Measurements from ENCODE around the gene CASK. TPM values are rescaled to one million over a fixed set of nuclear protein-coding genes. Genes with fewer than 3 reads are reported as not detected.

The CASK gene
- polyA plus RNA-seq, 1 donor from 2014 or later, result 58.3 TPM

- H3K79me2 ChIP-seq (replicated peaks; ENCODE audit: insufficient read depth, low read length), result peaks cover 26% of the 10 kb centered on the region
- H4K20me1 ChIP-seq (ENCODE audit: insufficient read depth), result no peaks in the 10 kb centered on the region
- no peaks in the 10 kb centered on the region for H3K9me3 ChIP-seq (ENCODE audit: low read length)
- no peak overlapping the region for H2AFZ ChIP-seq (ENCODE audit: low read depth, low read length)
- no peaks in the 10 kb centered on the region for H3K9me2 ChIP-seq (ENCODE audit: insufficient read depth, low read length)
- no peaks in the 10 kb centered on the region for H3K36me3 ChIP-seq (ENCODE audit: insufficient read depth, low read length)
- TF ChIP-seq POLR2AphosphoS5 (IDR thresholded peaks at IDR 0.05), result no peak
- TF ChIP-seq, protein P1, sequence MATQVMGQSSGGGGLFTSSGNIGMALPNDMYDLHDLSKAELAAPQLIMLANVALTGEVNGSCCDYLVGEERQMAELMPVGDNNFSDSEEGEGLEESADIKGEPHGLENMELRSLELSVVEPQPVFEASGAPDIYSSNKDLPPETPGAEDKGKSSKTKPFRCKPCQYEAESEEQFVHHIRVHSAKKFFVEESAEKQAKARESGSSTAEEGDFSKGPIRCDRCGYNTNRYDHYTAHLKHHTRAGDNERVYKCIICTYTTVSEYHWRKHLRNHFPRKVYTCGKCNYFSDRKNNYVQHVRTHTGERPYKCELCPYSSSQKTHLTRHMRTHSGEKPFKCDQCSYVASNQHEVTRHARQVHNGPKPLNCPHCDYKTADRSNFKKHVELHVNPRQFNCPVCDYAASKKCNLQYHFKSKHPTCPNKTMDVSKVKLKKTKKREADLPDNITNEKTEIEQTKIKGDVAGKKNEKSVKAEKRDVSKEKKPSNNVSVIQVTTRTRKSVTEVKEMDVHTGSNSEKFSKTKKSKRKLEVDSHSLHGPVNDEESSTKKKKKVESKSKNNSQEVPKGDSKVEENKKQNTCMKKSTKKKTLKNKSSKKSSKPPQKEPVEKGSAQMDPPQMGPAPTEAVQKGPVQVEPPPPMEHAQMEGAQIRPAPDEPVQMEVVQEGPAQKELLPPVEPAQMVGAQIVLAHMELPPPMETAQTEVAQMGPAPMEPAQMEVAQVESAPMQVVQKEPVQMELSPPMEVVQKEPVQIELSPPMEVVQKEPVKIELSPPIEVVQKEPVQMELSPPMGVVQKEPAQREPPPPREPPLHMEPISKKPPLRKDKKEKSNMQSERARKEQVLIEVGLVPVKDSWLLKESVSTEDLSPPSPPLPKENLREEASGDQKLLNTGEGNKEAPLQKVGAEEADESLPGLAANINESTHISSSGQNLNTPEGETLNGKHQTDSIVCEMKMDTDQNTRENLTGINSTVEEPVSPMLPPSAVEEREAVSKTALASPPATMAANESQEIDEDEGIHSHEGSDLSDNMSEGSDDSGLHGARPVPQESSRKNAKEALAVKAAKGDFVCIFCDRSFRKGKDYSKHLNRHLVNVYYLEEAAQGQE (IDR thresholded peaks at IDR 0.05; ENCODE audit: borderline replicate concordance), result no peak
- TF ChIP-seq RAD21 (conservative IDR thresholded peaks at IDR 0.05), result no peak
- no peak for TF ChIP-seq SMC3 (conservative IDR thresholded peaks at IDR 0.05; ENCODE audit: poor library complexity)
- no peak for TF ChIP-seq EZH2 (IDR thresholded peaks at IDR 0.05; ENCODE audit: borderline replicate concordance, insufficient read depth, low read length, poor library complexity, severe bottlenecking)
- TF ChIP-seq MXI1 (conservative IDR thresholded peaks at IDR 0.05; ENCODE audit: poor library complexity, severe bottlenecking), result no peak
- TF ChIP-seq TAF1 (IDR thresholded peaks at IDR 0.05; ENCODE audit: low read depth), result no peak
- no peak for TF ChIP-seq EP300 (conservative IDR thresholded peaks at IDR 0.05; ENCODE audit: poor library complexity, severe bottlenecking)
- TF ChIP-seq, protein P2, sequence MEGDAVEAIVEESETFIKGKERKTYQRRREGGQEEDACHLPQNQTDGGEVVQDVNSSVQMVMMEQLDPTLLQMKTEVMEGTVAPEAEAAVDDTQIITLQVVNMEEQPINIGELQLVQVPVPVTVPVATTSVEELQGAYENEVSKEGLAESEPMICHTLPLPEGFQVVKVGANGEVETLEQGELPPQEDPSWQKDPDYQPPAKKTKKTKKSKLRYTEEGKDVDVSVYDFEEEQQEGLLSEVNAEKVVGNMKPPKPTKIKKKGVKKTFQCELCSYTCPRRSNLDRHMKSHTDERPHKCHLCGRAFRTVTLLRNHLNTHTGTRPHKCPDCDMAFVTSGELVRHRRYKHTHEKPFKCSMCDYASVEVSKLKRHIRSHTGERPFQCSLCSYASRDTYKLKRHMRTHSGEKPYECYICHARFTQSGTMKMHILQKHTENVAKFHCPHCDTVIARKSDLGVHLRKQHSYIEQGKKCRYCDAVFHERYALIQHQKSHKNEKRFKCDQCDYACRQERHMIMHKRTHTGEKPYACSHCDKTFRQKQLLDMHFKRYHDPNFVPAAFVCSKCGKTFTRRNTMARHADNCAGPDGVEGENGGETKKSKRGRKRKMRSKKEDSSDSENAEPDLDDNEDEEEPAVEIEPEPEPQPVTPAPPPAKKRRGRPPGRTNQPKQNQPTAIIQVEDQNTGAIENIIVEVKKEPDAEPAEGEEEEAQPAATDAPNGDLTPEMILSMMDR (IDR thresholded peaks at IDR 0.05; ENCODE audit: poor library complexity, severe bottlenecking), result no peak
- no peaks in the 10 kb centered on the region for H3F3A ChIP-seq (ENCODE audit: insufficient read depth, low read length, poor library complexity, severe bottlenecking)
- H3K4me3 ChIP-seq (ENCODE audit: low read length), result no peak overlapping the region
- H3K27ac ChIP-seq (ENCODE audit: low read length), result no peak overlapping the region
- no peak overlapping the region for H3K9ac ChIP-seq (ENCODE audit: low read length)
- no peaks in the 10 kb centered on the region for H3K27me3 ChIP-seq (ENCODE audit: insufficient read depth, low read depth, low read length)
- H3K4me2 ChIP-seq (ENCODE audit: low read length), result no peak overlapping the region
These were observed 59.8 kb downstream of the CASK start for GRCh38 chrX:41863343-41864203.

DNA sequence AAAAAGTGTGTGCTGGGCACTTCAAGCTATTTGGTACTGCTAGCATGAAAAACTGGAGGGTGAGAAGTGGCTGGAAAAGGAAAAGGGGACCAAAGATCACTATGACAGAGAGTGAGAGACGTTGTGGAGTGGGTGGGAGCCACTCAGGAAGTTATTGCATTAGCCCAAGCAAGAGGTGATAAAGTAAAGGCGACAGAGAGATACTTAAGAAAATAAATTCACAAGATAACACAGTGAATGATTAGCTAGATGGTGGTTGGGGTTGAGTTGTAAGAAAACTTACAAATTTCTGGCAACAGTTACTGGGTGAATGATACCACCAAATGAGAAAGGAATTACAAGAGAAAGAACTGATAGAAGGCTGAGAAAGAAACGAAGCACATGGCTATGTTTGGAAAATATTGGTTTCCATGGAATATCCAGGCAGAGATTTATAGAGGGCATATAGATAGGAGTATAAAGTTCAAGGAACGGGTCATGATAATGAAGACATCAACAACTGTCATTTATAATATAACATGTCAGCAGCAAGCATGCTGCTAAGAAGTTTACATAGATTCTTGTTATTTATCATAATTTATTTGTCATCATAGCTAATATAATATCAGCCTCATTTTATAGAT lies 60.7 kb downstream of the CASK start:
- no peaks in the 10 kb centered on the region for H3K36me3 ChIP-seq (ENCODE audit: insufficient read depth, low read length)
- no peak for TF ChIP-seq EP300 (conservative IDR thresholded peaks at IDR 0.05; ENCODE audit: poor library complexity, severe bottlenecking)
- no peaks in the 10 kb centered on the region for H4K20me1 ChIP-seq (ENCODE audit: insufficient read depth)
- no peak overlapping the region for H3K4me2 ChIP-seq (ENCODE audit: low read length)
- no peak overlapping the region for H3K9ac ChIP-seq (ENCODE audit: low read length)
- H3F3A ChIP-seq (ENCODE audit: insufficient read depth, low read length, poor library complexity, severe bottlenecking), result no peaks in the 10 kb centered on the region
- H3K79me2 ChIP-seq (replicated peaks; ENCODE audit: insufficient read depth, low read length), result peaks cover 26% of the 10 kb centered on the region
- H3K9me3 ChIP-seq (ENCODE audit: low read length), result no peaks in the 10 kb centered on the region
- H3K9me2 ChIP-seq (ENCODE audit: insufficient read depth, low read length), result no peaks in the 10 kb centered on the region
- H3K27ac ChIP-seq (ENCODE audit: low read length), result no peak overlapping the region
- H3K27me3 ChIP-seq (ENCODE audit: insufficient read depth, low read depth, low read length), result no peaks in the 10 kb centered on the region
- H2AFZ ChIP-seq (ENCODE audit: low read depth, low read length), result no peak overlapping the region
- H3K4me3 ChIP-seq (ENCODE audit: low read length), result no peak overlapping the region
